ENCODE measurements around the gene LETM1.

- TF ChIP-seq CTCF (IDR thresholded peaks at IDR 0.05 in 8 of 11, conservative IDR thresholded peaks at IDR 0.05 in 3 of 11) (no peak), POLR2AphosphoS5 (IDR thresholded peaks at IDR 0.05) (no peak), POLR2A (IDR thresholded peaks at IDR 0.05) (no peak)
These were observed 57.9 kb downstream of the LETM1 start for GRCh38 chr4:1797861-1798579.
